ENCODE results near the gene CYB5RL.

The CYB5RL gene

GRCh38 chr1:54199765-54200518, at the start of gene CYB5RL, which contains the start of gene MRPL37:
Gene CYB5RL, minus strand, starts transcription at chr1:54200030. Its CDS starts 4,414 bp downstream, at chr1:54195616.
Gene MRPL37, plus strand, starts transcription at chr1:54200167. Its CDS starts 77 bp downstream, at chr1:54200244.
- peak within 1 kb of the TSS; percentile 95 for H3K9ac ChIP-seq (ENCODE audit: low read length)
- no peaks in the 10 kb centered on the region for H4K20me1 ChIP-seq (ENCODE audit: low read depth, low read length)
- H3K9me3 ChIP-seq (ENCODE audit: insufficient read depth, low read length) = no peaks in the 10 kb centered on the region
- no peaks in the 10 kb centered on the region for H3F3A ChIP-seq (ENCODE audit: insufficient read depth)
- no peaks in the 10 kb centered on the region for H3K27me3 ChIP-seq (ENCODE audit: low read length)
- peaks cover 51% of the 10 kb centered on the region for H3K79me2 ChIP-seq (ENCODE audit: insufficient read depth, low read length)
- H3K9me2 ChIP-seq (replicated peaks; ENCODE audit: insufficient read depth, low read length) = no peaks in the 10 kb centered on the region
- peak within 1 kb of the TSS; percentile 88 for H3K4me2 ChIP-seq (ENCODE audit: low read depth, low read length, poor library complexity, severe bottlenecking)
- H3K27ac ChIP-seq (ENCODE audit: low read depth, low read length) = peak within 1 kb of the TSS; percentile 44
- TF ChIP-seq CTCF (IDR thresholded peaks at IDR 0.05; ENCODE audit: insufficient read depth, low read length, poor library complexity, severe bottlenecking) = no peak
- TF ChIP-seq EZH2phosphoT487 (conservative IDR thresholded peaks at IDR 0.05; ENCODE audit: low read length) = no peak
- peak within 1 kb of the TSS; percentile 72 for H3K4me3 ChIP-seq (ENCODE audit: insufficient read depth, low read length, poor library complexity, severe bottlenecking)
- peak within 1 kb of the TSS; percentile 92 for H2AFZ ChIP-seq (ENCODE audit: low read depth, low read length, severe bottlenecking)
- H3K36me3 ChIP-seq (ENCODE audit: low read length) = no peaks in the 10 kb centered on the region

GRCh38 chr1:54248966-54249365, 49.1 kb upstream of the CYB5RL start:
- Histone ChIP-seq H3K4me3 (ENCODE audit: insufficient read depth, low read length, poor library complexity, severe bottlenecking) (no peak overlapping the region), H3K9me2 (replicated peaks; ENCODE audit: insufficient read depth, low read length) (no peaks in the 10 kb centered on the region), H3K79me2 (ENCODE audit: insufficient read depth, low read length) (no peaks in the 10 kb centered on the region), H3K9me3 (ENCODE audit: insufficient read depth, low read length) (no peaks in the 10 kb centered on the region), H3K4me2 (ENCODE audit: low read depth, low read length, poor library complexity, severe bottlenecking) (no peak overlapping the region), H2AFZ (ENCODE audit: low read depth, low read length, severe bottlenecking) (no peak overlapping the region), H4K20me1 (ENCODE audit: low read depth, low read length) (no peaks in the 10 kb centered on the region), H3K9ac (ENCODE audit: low read length) (no peak overlapping the region), H3K36me3 (ENCODE audit: low read length) (no peaks in the 10 kb centered on the region), H3K27me3 (ENCODE audit: low read length) (no peaks in the 10 kb centered on the region), H3K27ac (ENCODE audit: low read depth, low read length) (no peak overlapping the region), H3F3A (ENCODE audit: insufficient read depth) (no peaks in the 10 kb centered on the region)
- TF ChIP-seq CTCF (IDR thresholded peaks at IDR 0.05; ENCODE audit: insufficient read depth, low read length, poor library complexity, severe bottlenecking) = no peak
- no peak for TF ChIP-seq EZH2phosphoT487 (conservative IDR thresholded peaks at IDR 0.05; ENCODE audit: low read length)

GRCh38 chr1:54247863-54248515, 48.2 kb upstream of the CYB5RL start:
- no peak overlapping the region for H2AFZ ChIP-seq (ENCODE audit: low read depth, low read length, severe bottlenecking)
- no peak overlapping the region for H3K4me2 ChIP-seq (ENCODE audit: low read depth, low read length, poor library complexity, severe bottlenecking)
- no peaks in the 10 kb centered on the region for H3F3A ChIP-seq (ENCODE audit: insufficient read depth)
- H3K4me3 ChIP-seq (ENCODE audit: insufficient read depth, low read length, poor library complexity, severe bottlenecking) = no peak overlapping the region
- H3K27ac ChIP-seq (ENCODE audit: low read depth, low read length) = no peak overlapping the region
- H3K79me2 ChIP-seq (ENCODE audit: insufficient read depth, low read length) = no peaks in the 10 kb centered on the region
- H3K9ac ChIP-seq (ENCODE audit: low read length) = no peak overlapping the region
- no peaks in the 10 kb centered on the region for H3K36me3 ChIP-seq (ENCODE audit: low read length)
- H4K20me1 ChIP-seq (ENCODE audit: low read depth, low read length) = no peaks in the 10 kb centered on the region
- H3K27me3 ChIP-seq (ENCODE audit: low read length) = no peaks in the 10 kb centered on the region
- TF ChIP-seq EZH2phosphoT487 (conservative IDR thresholded peaks at IDR 0.05; ENCODE audit: low read length) (no peak), CTCF (IDR thresholded peaks at IDR 0.05; ENCODE audit: insufficient read depth, low read length, poor library complexity, severe bottlenecking) (no peak)
- H3K9me3 ChIP-seq (ENCODE audit: insufficient read depth, low read length) = no peaks in the 10 kb centered on the region
- no peaks in the 10 kb centered on the region for H3K9me2 ChIP-seq (replicated peaks; ENCODE audit: insufficient read depth, low read length)

Measured in SU-DHL-6 (cell line).